ENCODE measurements around the gene PAEP. TPM values are rescaled to one million over a fixed set of nuclear protein-coding genes. Genes with fewer than 3 reads are reported as not detected.

PAEP gene
- total RNA-seq, 1 donor from 2014 or later: 0.39 TPM

DNA sequence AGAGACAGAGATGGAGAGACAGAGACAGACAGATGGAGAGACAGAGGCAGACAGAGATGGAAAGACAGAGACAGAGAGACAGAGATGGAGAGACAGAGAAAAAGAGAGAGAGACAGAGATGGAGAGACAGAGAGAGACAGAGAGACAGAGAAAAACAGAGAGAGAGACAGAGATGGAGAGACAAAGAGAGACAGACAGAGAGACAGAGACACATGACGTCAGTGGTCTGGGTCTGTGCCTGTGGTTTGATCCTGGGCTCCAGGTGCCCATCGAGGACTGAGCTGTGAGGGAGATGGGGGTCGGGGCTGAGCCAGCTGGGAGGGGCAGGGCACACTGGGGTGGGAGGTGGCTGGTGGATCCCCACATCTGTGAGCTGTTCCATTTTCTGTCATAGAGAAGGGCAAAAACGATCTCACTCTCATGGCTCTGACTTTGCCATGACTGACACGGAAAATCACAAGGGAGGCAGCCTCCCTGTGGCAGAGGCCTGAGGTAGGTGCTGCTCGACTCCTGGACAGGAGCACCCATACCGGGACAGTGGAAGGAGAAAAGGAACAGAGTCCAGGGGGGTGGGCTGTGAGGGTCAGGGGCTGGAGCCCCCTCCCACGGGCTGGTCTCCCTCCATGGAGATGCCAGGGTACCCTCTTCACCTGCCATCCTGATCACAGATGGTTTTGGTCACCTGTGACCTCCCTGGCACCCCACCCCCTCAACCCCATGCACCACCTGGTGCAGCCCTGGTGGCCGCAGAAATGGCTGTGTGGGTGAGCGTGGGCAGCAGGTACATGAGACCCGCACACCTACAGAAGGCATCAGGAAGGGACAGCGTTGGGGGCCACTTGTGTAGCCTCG lies 49.0 kb downstream of the PAEP start:
- Histone ChIP-seq H3K4me1 (ENCODE audit: insufficient read depth, low read length) (no peaks in the 10 kb centered on the region), H3K9me3 (ENCODE audit: insufficient read depth, low read depth, low read length) (no peaks in the 10 kb centered on the region), H3K4me2 (ENCODE audit: low read length) (no peak overlapping the region), H3K36me3 (ENCODE audit: insufficient read depth, low read length) (no peaks in the 10 kb centered on the region), H3K27me3 (ENCODE audit: insufficient read depth, low read length) (no peaks in the 10 kb centered on the region), H3K27ac (ENCODE audit: low read depth, low read length) (no peak overlapping the region), H3K9ac (ENCODE audit: low read length) (no peak overlapping the region), H3K4me3 (ENCODE audit: insufficient read depth, low read depth, low read length) (no peak overlapping the region), H3K79me2 (ENCODE audit: insufficient read depth, low read length) (no peaks in the 10 kb centered on the region), H2AFZ (ENCODE audit: low read depth, low read length) (no peak overlapping the region), H4K20me1 (ENCODE audit: insufficient read depth, low read length) (no peaks in the 10 kb centered on the region)
- H3K9me3 Mint-ChIP-seq (ENCODE audit: unreplicated experiment): peaks cover 7% of the 10 kb centered on the region
- H3K36me3 Mint-ChIP-seq (ENCODE audit: low read depth, unreplicated experiment): no peaks in the 10 kb centered on the region
- H3K4me1 Mint-ChIP-seq (ENCODE audit: low read depth, unreplicated experiment): no peaks in the 10 kb centered on the region
- no peak for DNase-seq (ENCODE audit: low read depth)
- TF ChIP-seq EZH2 (IDR thresholded peaks at IDR 0.05; ENCODE audit: insufficient read depth, low read length): no peak
- TF ChIP-seq, protein P1, sequence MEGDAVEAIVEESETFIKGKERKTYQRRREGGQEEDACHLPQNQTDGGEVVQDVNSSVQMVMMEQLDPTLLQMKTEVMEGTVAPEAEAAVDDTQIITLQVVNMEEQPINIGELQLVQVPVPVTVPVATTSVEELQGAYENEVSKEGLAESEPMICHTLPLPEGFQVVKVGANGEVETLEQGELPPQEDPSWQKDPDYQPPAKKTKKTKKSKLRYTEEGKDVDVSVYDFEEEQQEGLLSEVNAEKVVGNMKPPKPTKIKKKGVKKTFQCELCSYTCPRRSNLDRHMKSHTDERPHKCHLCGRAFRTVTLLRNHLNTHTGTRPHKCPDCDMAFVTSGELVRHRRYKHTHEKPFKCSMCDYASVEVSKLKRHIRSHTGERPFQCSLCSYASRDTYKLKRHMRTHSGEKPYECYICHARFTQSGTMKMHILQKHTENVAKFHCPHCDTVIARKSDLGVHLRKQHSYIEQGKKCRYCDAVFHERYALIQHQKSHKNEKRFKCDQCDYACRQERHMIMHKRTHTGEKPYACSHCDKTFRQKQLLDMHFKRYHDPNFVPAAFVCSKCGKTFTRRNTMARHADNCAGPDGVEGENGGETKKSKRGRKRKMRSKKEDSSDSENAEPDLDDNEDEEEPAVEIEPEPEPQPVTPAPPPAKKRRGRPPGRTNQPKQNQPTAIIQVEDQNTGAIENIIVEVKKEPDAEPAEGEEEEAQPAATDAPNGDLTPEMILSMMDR (IDR thresholded peaks at IDR 0.05; ENCODE audit: insufficient read depth, low read depth, low read length): no peak
- no peak overlapping the region for H3K4me3 Mint-ChIP-seq (ENCODE audit: unreplicated experiment)
- H3K27ac Mint-ChIP-seq (ENCODE audit: unreplicated experiment): no peak overlapping the region
- H3K27me3 Mint-ChIP-seq (ENCODE audit: low read depth, unreplicated experiment): peaks cover 25% of the 10 kb centered on the region
- no peak for FAIRE-seq

DNA sequence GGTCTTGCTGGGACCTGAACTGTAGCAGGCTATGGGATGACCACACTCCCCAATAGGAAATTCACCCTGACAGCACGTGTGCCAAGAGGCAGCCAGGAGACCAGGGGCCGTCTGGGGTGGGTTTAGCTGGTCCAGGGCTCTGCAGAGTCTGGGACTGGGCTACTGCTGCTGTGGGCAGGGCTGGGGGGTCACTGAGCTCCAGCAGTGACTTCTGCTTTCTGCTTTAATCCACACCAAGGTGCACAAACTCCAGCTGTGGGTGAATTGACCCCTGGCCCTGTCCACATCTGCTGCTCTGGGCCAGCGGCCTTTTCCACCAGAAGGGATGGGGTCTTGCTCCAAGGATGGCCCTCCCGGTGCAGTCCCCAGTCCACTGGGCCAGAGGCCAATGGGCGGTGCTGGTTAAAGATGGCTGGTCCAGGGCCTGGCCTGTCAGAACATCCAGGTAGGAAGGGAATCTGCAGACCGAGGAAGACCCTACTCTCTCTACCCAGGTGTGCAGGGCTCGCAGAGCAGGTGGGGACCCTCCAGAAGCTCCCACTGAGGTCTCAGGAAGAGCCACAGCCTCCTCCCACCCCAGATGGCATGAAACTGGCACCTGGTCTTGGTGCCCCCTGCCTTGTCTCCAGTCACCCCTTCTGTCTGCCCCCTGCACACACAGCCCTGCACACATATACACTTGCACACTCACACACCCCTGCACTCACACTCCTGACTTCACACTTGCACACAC lies 49.8 kb downstream of the PAEP start:
- no peaks in the 10 kb centered on the region for H4K20me1 ChIP-seq (ENCODE audit: insufficient read depth, low read length)
- TF ChIP-seq, protein P1 (IDR thresholded peaks at IDR 0.05; ENCODE audit: insufficient read depth, low read depth, low read length): no peak
- TF ChIP-seq EZH2 (IDR thresholded peaks at IDR 0.05; ENCODE audit: insufficient read depth, low read length): no peak
- no peak for FAIRE-seq
- no peaks in the 10 kb centered on the region for H3K4me1 Mint-ChIP-seq (ENCODE audit: low read depth, unreplicated experiment)
- H3K4me2 ChIP-seq (ENCODE audit: low read length): no peak overlapping the region
- no peaks in the 10 kb centered on the region for H3K4me1 ChIP-seq (ENCODE audit: insufficient read depth, low read length)
- no peak overlapping the region for H2AFZ ChIP-seq (ENCODE audit: low read depth, low read length)
- peaks cover 25% of the 10 kb centered on the region for H3K27me3 Mint-ChIP-seq (ENCODE audit: low read depth, unreplicated experiment)
- H3K9me3 Mint-ChIP-seq (ENCODE audit: unreplicated experiment): peaks cover 7% of the 10 kb centered on the region
- no peak overlapping the region for H3K27ac Mint-ChIP-seq (ENCODE audit: unreplicated experiment)
- no peaks in the 10 kb centered on the region for H3K36me3 Mint-ChIP-seq (ENCODE audit: low read depth, unreplicated experiment)
- H3K4me3 ChIP-seq (ENCODE audit: insufficient read depth, low read depth, low read length): no peak overlapping the region
- H3K79me2 ChIP-seq (ENCODE audit: insufficient read depth, low read length): no peaks in the 10 kb centered on the region
- H3K27ac ChIP-seq (ENCODE audit: low read depth, low read length): no peak overlapping the region
- DNase-seq (ENCODE audit: low read depth): no peak
- H3K27me3 ChIP-seq (ENCODE audit: insufficient read depth, low read length): no peaks in the 10 kb centered on the region
- H3K9me3 ChIP-seq (ENCODE audit: insufficient read depth, low read depth, low read length): no peaks in the 10 kb centered on the region
- H3K4me3 Mint-ChIP-seq (ENCODE audit: unreplicated experiment): no peak overlapping the region
- H3K9ac ChIP-seq (ENCODE audit: low read length): no peak overlapping the region
- no peaks in the 10 kb centered on the region for H3K36me3 ChIP-seq (ENCODE audit: insufficient read depth, low read length)

All from astrocyte (in vitro differentiated cells and primary cell).